Astrocyte (in vitro differentiated cells and primary cell): ENCODE data around the gene KCNN2. TPM values are rescaled to one million over a fixed set of nuclear protein-coding genes. Genes with fewer than 3 reads are reported as not detected.

Experiments
- DNase-seq: peaks from one replicate; pipeline ENCODE4 v3.0.0-alpha.2; 2010; ENCODE audit warnings: low read depth
- FAIRE-seq: peaks from 2 replicates; lab custom pipeline; 2011; peaks lifted over from hg19 to GRCh38; lab: Jason Lieb, UNC
- H2AFZ ChIP-seq: 2 replicates; pipeline ENCODE4 v1.6.0; 2012; ENCODE audit warnings: low read depth, low read length, inconsistent platforms
- H3K27ac ChIP-seq: 2 replicates; pipeline ENCODE4 v1.5.1; 2011; ENCODE audit warnings: low read depth, low read length, inconsistent platforms
- H3K27me3 ChIP-seq: 2 replicates; pipeline ENCODE4 v1.6.0; 2011; ENCODE audit warnings: low read length, inconsistent platforms; ENCODE audit not compliant: insufficient read depth
- H3K36me3 ChIP-seq: 2 replicates; pipeline ENCODE4 v1.5.1; 2011; ENCODE audit warnings: low read length, inconsistent platforms; ENCODE audit not compliant: insufficient read depth
- H3K4me1 ChIP-seq: 2 replicates; pipeline ENCODE4 v1.5.1; 2011; ENCODE audit warnings: low read length, inconsistent platforms; ENCODE audit not compliant: insufficient read depth
- H3K4me2 ChIP-seq: 2 replicates; pipeline ENCODE4 v1.6.0; 2012; ENCODE audit warnings: low read length, inconsistent platforms
- H3K4me3 ChIP-seq: 2 replicates; pipeline ENCODE4 v1.5.1; 2011; ENCODE audit warnings: low read depth, mild to moderate bottlenecking, low read length, inconsistent platforms; ENCODE audit not compliant: insufficient read depth
- H3K79me2 ChIP-seq: 2 replicates; pipeline ENCODE4 v1.6.0; 2012; ENCODE audit warnings: mild to moderate bottlenecking, low read length, inconsistent platforms; ENCODE audit not compliant: insufficient read depth
- H3K9ac ChIP-seq: 2 replicates; pipeline ENCODE4 v1.6.0; 2012; ENCODE audit warnings: mild to moderate bottlenecking, low read length, inconsistent platforms
- H3K9me3 ChIP-seq: 2 replicates; pipeline ENCODE4 v1.5.1; 2012; ENCODE audit warnings: low read depth, mild to moderate bottlenecking, low read length, inconsistent platforms; ENCODE audit not compliant: insufficient read depth
- H4K20me1 ChIP-seq: 2 replicates; pipeline ENCODE4 v1.6.0; 2012; ENCODE audit warnings: low read length, inconsistent platforms; ENCODE audit not compliant: insufficient read depth
- H3K27ac Mint-ChIP-seq: one replicate; pipeline ENCODE4 v1.8.0; 2021; ENCODE audit warnings: mild to moderate bottlenecking, mixed read lengths; ENCODE audit not compliant: unreplicated experiment
- H3K27me3 Mint-ChIP-seq: one replicate; pipeline ENCODE4 v1.8.0; 2021; ENCODE audit warnings: low read depth, mixed read lengths; ENCODE audit not compliant: unreplicated experiment
- H3K36me3 Mint-ChIP-seq: one replicate; pipeline ENCODE4 v1.8.0; 2021; ENCODE audit warnings: low read depth, mixed read lengths; ENCODE audit not compliant: unreplicated experiment
- H3K4me1 Mint-ChIP-seq: one replicate; pipeline ENCODE4 v1.8.0; 2021; ENCODE audit warnings: low read depth, mixed read lengths; ENCODE audit not compliant: unreplicated experiment
- H3K4me3 Mint-ChIP-seq: one replicate; pipeline ENCODE4 v1.8.0; 2021; ENCODE audit warnings: mild to moderate bottlenecking, moderate library complexity, mixed read lengths; ENCODE audit not compliant: unreplicated experiment
- H3K9me3 Mint-ChIP-seq: one replicate; pipeline ENCODE4 v1.8.0; 2021; ENCODE audit warnings: mild to moderate bottlenecking, mixed read lengths; ENCODE audit not compliant: unreplicated experiment
- EZH2 ChIP-seq: IDR thresholded peaks from 2 replicates; pipeline ENCODE4 v1.6.1; 2012; ENCODE audit warnings: mild to moderate bottlenecking, low read length, inconsistent platforms; ENCODE audit not compliant: insufficient read depth
- total RNA-seq: library from RNA; stranded (reverse); gene quantifications from 2 replicates; pipeline ENCODE4 v1.2.1, GENCODE V29; 2021
- TF ChIP-seq, protein P1 (sequence below): IDR thresholded peaks from 2 replicates; pipeline ENCODE4 v1.5.1; 2011; ENCODE audit warnings: low read depth, mild to moderate bottlenecking, inconsistent platforms, low read length, moderate library complexity; ENCODE audit not compliant: insufficient read depth

Gene KCNN2
- total RNA-seq, 1 donor from 2014 or later, result 0.32 TPM

DNA sequence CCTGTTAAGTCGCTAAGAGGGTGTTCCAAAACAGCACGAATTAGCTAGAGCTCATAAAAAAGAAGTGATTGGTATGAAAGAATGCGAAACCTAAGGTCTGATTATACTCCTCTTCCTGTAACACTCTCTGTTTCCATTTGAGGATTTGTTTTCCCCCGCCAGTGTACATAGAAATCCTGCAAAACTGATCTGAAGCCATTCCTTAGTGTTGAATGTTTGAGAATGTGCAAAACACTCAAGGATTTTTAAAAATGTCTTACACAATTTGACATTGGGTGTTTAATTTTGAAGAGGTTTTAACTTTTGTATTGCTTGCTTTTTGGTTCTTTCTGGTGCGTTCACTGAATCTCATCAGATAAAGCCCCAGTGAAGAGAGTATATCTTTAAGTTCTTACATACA, 105.3 kb downstream of the KCNN2 start:
- no peaks in the 10 kb centered on the region for H3K27me3 Mint-ChIP-seq
- Histone ChIP-seq H3K9ac (no peak overlapping the region), H3K27ac (no peak overlapping the region), H3K4me1 (no peaks in the 10 kb centered on the region), H3K4me2 (no peak overlapping the region), H3K27me3 (no peaks in the 10 kb centered on the region), H2AFZ (no peak overlapping the region), H3K79me2 (no peaks in the 10 kb centered on the region), H3K9me3 (no peaks in the 10 kb centered on the region), H4K20me1 (no peaks in the 10 kb centered on the region), H3K4me3 (no peak overlapping the region), H3K36me3 (no peaks in the 10 kb centered on the region)
- H3K9me3 Mint-ChIP-seq, result no peaks in the 10 kb centered on the region
- no peak overlapping the region for H3K27ac Mint-ChIP-seq
- DNase-seq (no peak), FAIRE-seq (no peak)
- H3K4me3 Mint-ChIP-seq, result no peak overlapping the region
- no peaks in the 10 kb centered on the region for H3K4me1 Mint-ChIP-seq
- no peak for TF ChIP-seq EZH2
- TF ChIP-seq, protein P1, sequence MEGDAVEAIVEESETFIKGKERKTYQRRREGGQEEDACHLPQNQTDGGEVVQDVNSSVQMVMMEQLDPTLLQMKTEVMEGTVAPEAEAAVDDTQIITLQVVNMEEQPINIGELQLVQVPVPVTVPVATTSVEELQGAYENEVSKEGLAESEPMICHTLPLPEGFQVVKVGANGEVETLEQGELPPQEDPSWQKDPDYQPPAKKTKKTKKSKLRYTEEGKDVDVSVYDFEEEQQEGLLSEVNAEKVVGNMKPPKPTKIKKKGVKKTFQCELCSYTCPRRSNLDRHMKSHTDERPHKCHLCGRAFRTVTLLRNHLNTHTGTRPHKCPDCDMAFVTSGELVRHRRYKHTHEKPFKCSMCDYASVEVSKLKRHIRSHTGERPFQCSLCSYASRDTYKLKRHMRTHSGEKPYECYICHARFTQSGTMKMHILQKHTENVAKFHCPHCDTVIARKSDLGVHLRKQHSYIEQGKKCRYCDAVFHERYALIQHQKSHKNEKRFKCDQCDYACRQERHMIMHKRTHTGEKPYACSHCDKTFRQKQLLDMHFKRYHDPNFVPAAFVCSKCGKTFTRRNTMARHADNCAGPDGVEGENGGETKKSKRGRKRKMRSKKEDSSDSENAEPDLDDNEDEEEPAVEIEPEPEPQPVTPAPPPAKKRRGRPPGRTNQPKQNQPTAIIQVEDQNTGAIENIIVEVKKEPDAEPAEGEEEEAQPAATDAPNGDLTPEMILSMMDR, result no peak
- no peaks in the 10 kb centered on the region for H3K36me3 Mint-ChIP-seq

DNA sequence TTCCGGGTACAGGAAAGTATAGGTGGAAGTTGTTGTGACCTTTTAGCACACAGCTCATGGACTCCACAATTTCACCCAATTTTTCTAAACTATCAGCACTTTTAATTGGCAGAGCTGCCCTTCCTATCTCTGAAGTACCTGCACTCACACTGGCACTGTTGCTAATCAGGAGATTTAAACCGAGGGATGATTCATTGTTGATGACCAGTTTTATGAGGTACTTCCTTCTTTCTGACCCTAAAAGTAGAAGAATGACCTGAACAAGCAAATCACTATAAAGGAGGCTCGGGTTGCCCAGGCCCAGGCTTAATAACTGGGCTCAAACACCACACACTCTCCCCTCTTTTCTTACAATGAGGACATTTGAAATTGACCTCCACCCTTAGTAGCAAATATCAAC, 105.9 kb downstream of the KCNN2 start:
- no peak overlapping the region for H3K9ac ChIP-seq
- no peak overlapping the region for H3K4me3 ChIP-seq
- FAIRE-seq, result no peak
- TF ChIP-seq, protein P1, result no peak
- TF ChIP-seq EZH2, result no peak
- Mint-ChIP-seq H3K27me3 (no peaks in the 10 kb centered on the region), H3K4me3 (no peak overlapping the region), H3K4me1 (no peaks in the 10 kb centered on the region), H3K9me3 (no peaks in the 10 kb centered on the region), H3K27ac (no peak overlapping the region), H3K36me3 (no peaks in the 10 kb centered on the region)
- no peaks in the 10 kb centered on the region for H3K36me3 ChIP-seq
- DNase-seq, result no peak
- H3K27me3 ChIP-seq, result no peaks in the 10 kb centered on the region
- H3K79me2 ChIP-seq, result no peaks in the 10 kb centered on the region
- H2AFZ ChIP-seq, result no peak overlapping the region
- no peak overlapping the region for H3K27ac ChIP-seq
- no peaks in the 10 kb centered on the region for H4K20me1 ChIP-seq
- no peaks in the 10 kb centered on the region for H3K9me3 ChIP-seq
- H3K4me2 ChIP-seq, result no peak overlapping the region
- H3K4me1 ChIP-seq, result no peaks in the 10 kb centered on the region

DNA sequence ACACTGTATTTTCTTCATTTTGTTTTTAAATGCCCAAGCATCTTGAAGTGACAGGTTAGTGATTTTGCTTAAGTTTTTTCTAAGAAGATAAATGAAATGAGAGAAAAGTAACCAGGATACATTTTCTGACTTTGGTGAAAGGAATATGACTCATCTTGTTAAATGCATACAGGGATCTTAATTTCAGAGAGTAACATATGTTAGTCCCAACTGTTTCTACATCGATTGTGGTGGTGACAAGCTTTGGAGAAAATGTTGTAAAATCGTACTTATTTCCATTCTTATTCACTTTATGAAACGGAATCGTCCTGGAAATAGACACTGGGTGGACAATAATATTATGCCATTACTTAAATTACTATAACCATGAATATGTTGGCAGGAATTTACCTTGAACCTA, 107.5 kb downstream of the KCNN2 start:
- Histone ChIP-seq H2AFZ (no peak overlapping the region), H3K4me3 (no peak overlapping the region), H3K9ac (no peak overlapping the region), H3K4me1 (no peaks in the 10 kb centered on the region), H3K27me3 (no peaks in the 10 kb centered on the region), H3K4me2 (no peak overlapping the region), H3K27ac (no peak overlapping the region), H3K9me3 (no peaks in the 10 kb centered on the region), H4K20me1 (no peaks in the 10 kb centered on the region), H3K36me3 (no peaks in the 10 kb centered on the region), H3K79me2 (no peaks in the 10 kb centered on the region)
- no peaks in the 10 kb centered on the region for H3K9me3 Mint-ChIP-seq
- no peaks in the 10 kb centered on the region for H3K4me1 Mint-ChIP-seq
- no peak overlapping the region for H3K27ac Mint-ChIP-seq
- FAIRE-seq (no peak), DNase-seq (no peak)
- H3K36me3 Mint-ChIP-seq, result no peaks in the 10 kb centered on the region
- TF ChIP-seq, protein P1, result no peak
- TF ChIP-seq EZH2, result no peak
- no peak overlapping the region for H3K4me3 Mint-ChIP-seq
- H3K27me3 Mint-ChIP-seq, result no peaks in the 10 kb centered on the region
